ENCODE results near the gene ARHGAP22.
A peak's percentile ranks its signal among the peaks of the same experiment; 100 is the strongest.

The ARHGAP22 gene

DNA sequence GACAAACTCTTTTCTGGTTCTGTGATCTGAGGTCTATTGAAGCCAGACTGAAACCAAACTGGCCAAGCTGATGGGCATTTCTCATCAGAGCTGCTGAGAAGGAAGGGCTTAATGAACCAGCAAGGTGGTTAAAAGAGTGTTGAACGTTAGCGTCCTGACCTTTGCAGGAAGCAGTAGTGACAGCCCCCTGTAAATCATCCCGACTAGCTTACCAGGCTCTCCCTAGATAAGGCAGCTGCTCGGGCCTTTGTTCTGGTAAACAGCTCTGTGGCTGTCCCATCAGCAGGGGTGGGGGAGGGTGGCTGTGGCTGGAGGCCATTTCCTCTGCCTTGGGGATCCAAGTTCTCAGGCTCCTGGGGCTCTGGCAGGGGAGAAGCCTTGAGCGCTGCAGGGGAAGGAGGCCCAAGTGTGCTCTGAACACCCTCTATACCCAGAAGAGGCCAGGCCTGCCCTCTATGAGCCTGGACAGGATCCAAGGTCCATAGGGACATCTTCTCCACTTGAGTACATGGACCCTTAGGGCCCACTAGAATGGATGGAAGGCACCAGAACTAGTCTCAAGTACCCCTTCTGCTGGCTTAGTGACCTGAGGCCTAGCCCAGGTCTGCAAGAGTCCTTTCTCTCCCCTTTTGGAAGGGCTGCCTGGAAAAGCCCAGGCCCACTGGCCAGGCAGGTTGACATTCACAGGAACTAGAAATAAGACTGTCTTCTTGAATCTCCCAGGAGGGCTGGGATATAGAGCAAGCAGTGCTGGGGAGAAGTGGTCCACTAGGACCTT lies 134.6 kb downstream of the ARHGAP22 start:
- no peak overlapping the region for H3K4me2 ChIP-seq (ENCODE audit: low read length, poor library complexity, severe bottlenecking)
- peaks cover 12% of the 10 kb centered on the region for H3K4me1 ChIP-seq (ENCODE audit: control insufficient read depth, insufficient read depth, low read depth, low read length)
- H2AK5ac ChIP-seq (ENCODE audit: low read length, severe bottlenecking) = no peak overlapping the region
- H3K9me3 ChIP-seq (ENCODE audit: control insufficient read depth, low read length) = no peaks in the 10 kb centered on the region
- H3K4me3 ChIP-seq (ENCODE audit: insufficient read depth in 1 of 2, low read depth in 1 of 2, low read length in 2 of 2) = no peak overlapping the region
- peak overlapping the region; percentile 82 for H2BK15ac ChIP-seq (ENCODE audit: low read depth, poor library complexity, severe bottlenecking)
- H3K36me3 ChIP-seq (ENCODE audit: control insufficient read depth in 1 of 2, insufficient read depth in 2 of 2, low read depth in 1 of 2, low read length in 2 of 2) = peaks cover 7 to 45% of the 10 kb centered on the region in 2 experiments
- peaks cover 9% of the 10 kb centered on the region for H3K79me1 ChIP-seq (replicated peaks; ENCODE audit: low read length, poor library complexity, severe bottlenecking)
- H3K14ac ChIP-seq (ENCODE audit: low read length in 2 of 2) = peak overlapping the region in 1 of 2 experiments; percentile 88
- H4K91ac ChIP-seq (ENCODE audit: low read length) = peak overlapping the region; percentile 47
- no peak overlapping the region for H3K9ac ChIP-seq (ENCODE audit: low read length)
- H2AFZ ChIP-seq (ENCODE audit: low read depth, low read length) = no peak overlapping the region
- H4K8ac ChIP-seq (ENCODE audit: low read length) = peak overlapping the region; percentile 27
- no peak overlapping the region for H3K23ac ChIP-seq (ENCODE audit: low read length in 2 of 2)
- H3K18ac ChIP-seq (ENCODE audit: low read depth in 1 of 2, low read length in 2 of 2) = peak overlapping the region; percentile 26 to 77
- no peak overlapping the region for H2BK5ac ChIP-seq (ENCODE audit: low read depth, low read length, poor library complexity, severe bottlenecking)
- peak overlapping the region in 1 of 2 experiments; percentile 91 for H2BK12ac ChIP-seq (ENCODE audit: low read length in 2 of 2)
- WGBS = 15% methylated on average over 5 of the region's 5 CpGs
- H3K4ac ChIP-seq (ENCODE audit: low read depth in 1 of 2, low read length in 2 of 2) = peak overlapping the region; percentile 49 to 52
- DNase-seq = peak; percentile 32
- H2BK120ac ChIP-seq (ENCODE audit: low read depth, low read length) = peak overlapping the region; percentile 50
- H3K27ac ChIP-seq (ENCODE audit: low read length, poor library complexity, severe bottlenecking) = no peak overlapping the region
- peaks cover 0 to 10% of the 10 kb centered on the region in 2 experiments for H3K27me3 ChIP-seq (ENCODE audit: control insufficient read depth in 1 of 2, insufficient read depth in 1 of 2, low read length in 2 of 2)

DNA sequence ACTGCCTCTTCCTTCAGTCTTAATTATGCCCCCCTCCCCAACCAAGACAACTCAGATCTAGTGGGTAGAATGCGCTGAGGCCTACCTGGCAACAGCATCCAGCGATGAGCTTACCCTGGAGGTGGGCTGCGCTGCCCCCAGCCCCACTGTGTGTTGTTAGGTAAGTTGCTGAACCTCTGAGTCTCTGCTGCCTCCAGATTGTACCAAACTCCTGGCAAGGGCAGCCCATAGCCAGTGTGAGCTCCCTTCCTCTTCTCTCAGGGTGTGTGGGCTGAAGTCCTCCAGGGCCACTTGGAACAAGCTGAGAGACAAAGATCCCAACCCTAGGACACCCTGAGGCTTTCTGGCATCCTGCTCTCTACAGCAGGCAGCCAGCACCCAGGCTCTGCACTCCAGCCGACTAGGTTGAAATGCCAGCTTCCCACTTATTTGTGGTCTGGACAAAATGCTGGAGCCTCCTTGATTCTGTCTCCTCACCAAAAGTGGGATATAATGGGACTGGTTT lies 135.3 kb downstream of the ARHGAP22 start:
- WGBS = 96% methylated on average over 4 of the region's 4 CpGs
- H2AK5ac ChIP-seq (ENCODE audit: low read length, severe bottlenecking) = no peak overlapping the region
- DNase-seq = peak; percentile 11

DNA sequence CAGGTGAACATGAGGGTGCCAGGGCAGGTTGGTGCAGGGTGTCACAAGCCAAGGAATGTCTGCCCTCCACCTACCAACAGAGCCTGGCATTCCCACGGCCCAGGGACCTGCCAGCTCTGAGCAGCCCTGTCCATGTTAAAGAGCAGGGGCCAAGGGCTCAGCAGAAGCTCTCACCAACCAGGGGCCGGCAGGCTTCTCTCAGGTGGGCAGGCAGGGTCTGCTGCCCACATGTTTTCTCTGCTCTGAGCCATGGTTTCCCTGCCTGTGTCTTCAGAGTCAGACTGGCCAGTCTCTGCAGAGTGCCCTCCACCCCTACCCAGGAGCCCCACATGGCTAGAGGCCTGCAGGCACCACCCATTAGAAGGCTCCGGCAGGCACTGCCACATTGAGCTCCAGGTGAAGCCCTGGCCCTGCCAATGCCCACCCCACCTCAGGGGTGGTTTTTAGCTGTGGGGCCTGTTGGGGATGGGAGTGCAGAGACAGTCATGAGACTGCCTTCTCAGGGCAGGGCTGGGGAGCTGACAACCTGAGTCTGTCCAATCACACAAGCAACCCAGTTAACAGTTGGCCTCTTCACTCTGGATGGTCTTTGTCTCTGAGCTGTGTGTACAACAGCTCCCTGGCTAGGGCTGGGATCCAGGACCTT lies 135.9 kb downstream of the ARHGAP22 start:
- peaks cover 0 to 10% of the 10 kb centered on the region in 2 experiments for H3K27me3 ChIP-seq (ENCODE audit: control insufficient read depth in 1 of 2, insufficient read depth in 1 of 2, low read length in 2 of 2)
- peak overlapping the region in 1 of 2 experiments; percentile 15 for H3K4ac ChIP-seq (ENCODE audit: low read depth in 1 of 2, low read length in 2 of 2)
- H3K9ac ChIP-seq (ENCODE audit: low read length) = no peak overlapping the region
- peak overlapping the region in 1 of 2 experiments; percentile 4 for H3K14ac ChIP-seq (ENCODE audit: low read length in 2 of 2)
- peak overlapping the region in 1 of 2 experiments; percentile 3 for H3K23ac ChIP-seq (ENCODE audit: low read length in 2 of 2)
- no peak overlapping the region for H2BK120ac ChIP-seq (ENCODE audit: low read depth, low read length)
- peaks cover 15% of the 10 kb centered on the region for H3K79me1 ChIP-seq (replicated peaks; ENCODE audit: low read length, poor library complexity, severe bottlenecking)
- H2BK5ac ChIP-seq (ENCODE audit: low read depth, low read length, poor library complexity, severe bottlenecking) = no peak overlapping the region
- DNase-seq = no peak
- no peaks in the 10 kb centered on the region for H3K9me3 ChIP-seq (ENCODE audit: control insufficient read depth, low read length)
- H2AFZ ChIP-seq (ENCODE audit: low read depth, low read length) = no peak overlapping the region
- peak overlapping the region in 1 of 2 experiments; percentile 78 for H2BK12ac ChIP-seq (ENCODE audit: low read length in 2 of 2)
- H4K91ac ChIP-seq (ENCODE audit: low read length) = peak overlapping the region; percentile 70
- peak overlapping the region; percentile 13 for H4K8ac ChIP-seq (ENCODE audit: low read length)
- no peak overlapping the region for H3K4me3 ChIP-seq (ENCODE audit: insufficient read depth in 1 of 2, low read depth in 1 of 2, low read length in 2 of 2)
- 96% methylated on average over 3 of the region's 3 CpGs for WGBS
- H3K27ac ChIP-seq (ENCODE audit: low read length, poor library complexity, severe bottlenecking) = no peak overlapping the region
- H3K4me1 ChIP-seq (ENCODE audit: control insufficient read depth, insufficient read depth, low read depth, low read length) = peaks cover 13% of the 10 kb centered on the region
- H3K36me3 ChIP-seq (ENCODE audit: control insufficient read depth in 1 of 2, insufficient read depth in 2 of 2, low read depth in 1 of 2, low read length in 2 of 2) = peaks cover 7 to 37% of the 10 kb centered on the region in 2 experiments
- no peak overlapping the region for H2BK15ac ChIP-seq (ENCODE audit: low read depth, poor library complexity, severe bottlenecking)
- H3K4me2 ChIP-seq (ENCODE audit: low read length, poor library complexity, severe bottlenecking) = no peak overlapping the region
- H2AK5ac ChIP-seq (ENCODE audit: low read length, severe bottlenecking) = no peak overlapping the region
- H3K18ac ChIP-seq (ENCODE audit: low read depth in 1 of 2, low read length in 2 of 2) = peak overlapping the region; percentile 18 to 47

More for the DNA sequence above, 135.3 kb downstream of the ARHGAP22 start:
- H2BK12ac ChIP-seq (ENCODE audit: low read length in 2 of 2) = peak overlapping the region in 1 of 2 experiments; percentile 78
- peak overlapping the region; percentile 15 to 49 for H3K4ac ChIP-seq (ENCODE audit: low read depth in 1 of 2, low read length in 2 of 2)
- no peaks in the 10 kb centered on the region for H3K9me3 ChIP-seq (ENCODE audit: control insufficient read depth, low read length)
- H3K4me2 ChIP-seq (ENCODE audit: low read length, poor library complexity, severe bottlenecking) = no peak overlapping the region
- H3K4me1 ChIP-seq (ENCODE audit: control insufficient read depth, insufficient read depth, low read depth, low read length) = peaks cover 12% of the 10 kb centered on the region
- no peak overlapping the region for H2BK15ac ChIP-seq (ENCODE audit: low read depth, poor library complexity, severe bottlenecking)
- no peak overlapping the region for H2BK120ac ChIP-seq (ENCODE audit: low read depth, low read length)
- H3K14ac ChIP-seq (ENCODE audit: low read length in 2 of 2) = peak overlapping the region in 1 of 2 experiments; percentile 44
- H4K91ac ChIP-seq (ENCODE audit: low read length) = peak overlapping the region; percentile 78
- no peak overlapping the region for H3K27ac ChIP-seq (ENCODE audit: low read length, poor library complexity, severe bottlenecking)
- H2AFZ ChIP-seq (ENCODE audit: low read depth, low read length) = no peak overlapping the region
- peaks cover 12% of the 10 kb centered on the region for H3K79me1 ChIP-seq (replicated peaks; ENCODE audit: low read length, poor library complexity, severe bottlenecking)
- no peak overlapping the region for H2BK5ac ChIP-seq (ENCODE audit: low read depth, low read length, poor library complexity, severe bottlenecking)
- no peak overlapping the region for H3K9ac ChIP-seq (ENCODE audit: low read length)
- H3K4me3 ChIP-seq (ENCODE audit: insufficient read depth in 1 of 2, low read depth in 1 of 2, low read length in 2 of 2) = no peak overlapping the region
- peaks cover 7 to 40% of the 10 kb centered on the region in 2 experiments for H3K36me3 ChIP-seq (ENCODE audit: control insufficient read depth in 1 of 2, insufficient read depth in 2 of 2, low read depth in 1 of 2, low read length in 2 of 2)
- H3K18ac ChIP-seq (ENCODE audit: low read depth in 1 of 2, low read length in 2 of 2) = peak overlapping the region; percentile 28 to 46
- no peak overlapping the region for H4K8ac ChIP-seq (ENCODE audit: low read length)
- peak overlapping the region in 1 of 2 experiments; percentile 3 for H3K23ac ChIP-seq (ENCODE audit: low read length in 2 of 2)
- H3K27me3 ChIP-seq (ENCODE audit: control insufficient read depth in 1 of 2, insufficient read depth in 1 of 2, low read length in 2 of 2) = peaks cover 0 to 10% of the 10 kb centered on the region in 2 experiments

Data from mesenchymal stem cell (in vitro differentiated cells and primary cell).